ENCODE measurements around the gene HOXD10.

- TF ChIP-seq CTCF (IDR thresholded peaks at IDR 0.05; ENCODE audit: low read depth, low read length, missing input control) (no peak), REST (IDR thresholded peaks at IDR 0.05) (no peak)
Observed at GRCh38 chr2:176104316-176105077, 12.1 kb upstream of the HOXD10 start.
